ENCODE measurements around the gene UNK. TPM values are rescaled to one million over a fixed set of nuclear protein-coding genes. Genes with fewer than 3 reads are reported as not detected.

UNK gene
- polyA plus RNA-seq, 4 donors: 8.9 to 34.3 (median 16.3) TPM

- no peaks in the 10 kb centered on the region for H3K27me3 ChIP-seq (ENCODE audit: control insufficient read depth in 3 of 3, insufficient read depth in 3 of 3, low read length in 3 of 3)
- H3K9me3 ChIP-seq (ENCODE audit: control insufficient read depth in 2 of 2, insufficient read depth in 1 of 2, low read depth in 1 of 2, low read length in 1 of 2): no peaks in the 10 kb centered on the region
- WGBS, 3 donors: 90 to 94% (median 92%) methylated on average over 17 of the region's 17 CpGs
- peaks cover 3 to 93% (median 39%) of the 10 kb centered on the region in 3 donors for H3K36me3 ChIP-seq (ENCODE audit: control insufficient read depth in 3 of 3, insufficient read depth in 2 of 3, low read depth in 1 of 3, low read length in 3 of 3)
- DNase-seq (no peak), FAIRE-seq (no peak)
- no peak overlapping the region for H3K27ac ChIP-seq (ENCODE audit: low read depth in 1 of 3, low read length in 2 of 3)
- H3K4me3 ChIP-seq (ENCODE audit: low read depth in 1 of 3, low read length in 3 of 3): no peak overlapping the region
- H3K4me1 ChIP-seq (ENCODE audit: control insufficient read depth in 3 of 3, insufficient read depth in 2 of 3, low read depth in 1 of 3, low read length in 2 of 3): no peaks in the 10 kb centered on the region
These were observed 44.4 kb upstream of the UNK start for GRCh38 chr17:75740215-75740614.

GRCh38 chr17:75740631-75741077 is 44.0 kb upstream of the UNK start:
- FAIRE-seq (no peak), DNase-seq (no peak)
- WGBS, 3 donors: 80 to 86% (median 82%) methylated on average over 14 to 17 of the region's 17 CpGs
- no peaks in the 10 kb centered on the region for H3K27me3 ChIP-seq (ENCODE audit: control insufficient read depth in 3 of 3, insufficient read depth in 3 of 3, low read length in 3 of 3)
- H3K36me3 ChIP-seq (ENCODE audit: control insufficient read depth in 3 of 3, insufficient read depth in 2 of 3, low read depth in 1 of 3, low read length in 3 of 3): peaks cover 3 to 95% (median 39%) of the 10 kb centered on the region in 3 donors
- H3K27ac ChIP-seq (ENCODE audit: low read depth in 1 of 3, low read length in 2 of 3): no peak overlapping the region
- H3K4me1 ChIP-seq (ENCODE audit: control insufficient read depth in 3 of 3, insufficient read depth in 2 of 3, low read depth in 1 of 3, low read length in 2 of 3): no peaks in the 10 kb centered on the region
- H3K4me3 ChIP-seq (ENCODE audit: low read depth in 1 of 3, low read length in 3 of 3): no peak overlapping the region
- H3K9me3 ChIP-seq (ENCODE audit: control insufficient read depth in 2 of 2, insufficient read depth in 1 of 2, low read depth in 1 of 2, low read length in 1 of 2): no peaks in the 10 kb centered on the region

- Histone ChIP-seq H3K27me3 (ENCODE audit: control insufficient read depth in 3 of 3, insufficient read depth in 3 of 3, low read length in 3 of 3) (no peaks in the 10 kb centered on the region), H3K27ac (ENCODE audit: low read depth in 1 of 3, low read length in 2 of 3) (no peak overlapping the region), H3K4me3 (ENCODE audit: low read depth in 1 of 3, low read length in 3 of 3) (no peak overlapping the region), H3K4me1 (ENCODE audit: control insufficient read depth in 3 of 3, insufficient read depth in 2 of 3, low read depth in 1 of 3, low read length in 2 of 3) (no peaks in the 10 kb centered on the region), H3K9me3 (ENCODE audit: control insufficient read depth in 2 of 2, insufficient read depth in 1 of 2, low read depth in 1 of 2, low read length in 1 of 2) (no peaks in the 10 kb centered on the region), H3K36me3 (ENCODE audit: control insufficient read depth in 3 of 3, insufficient read depth in 2 of 3, low read depth in 1 of 3, low read length in 3 of 3) (peaks cover under 1 to 93% (median 30%) of the 10 kb centered on the region in 3 donors)
- DNase-seq: no peak
- FAIRE-seq: no peak
- 89 to 94% (median 90%) methylated on average over 24 to 25 of the region's 25 CpGs for WGBS, 3 donors
These were observed 42.3 kb upstream of the UNK start for GRCh38 chr17:75742337-75742736.

- WGBS, 3 donors: 91 to 93% (median 92%) methylated on average over 23 to 25 of the region's 25 CpGs
- Histone ChIP-seq H3K9me3 (ENCODE audit: control insufficient read depth in 2 of 2, insufficient read depth in 1 of 2, low read depth in 1 of 2, low read length in 1 of 2) (no peaks in the 10 kb centered on the region), H3K36me3 (ENCODE audit: control insufficient read depth in 3 of 3, insufficient read depth in 2 of 3, low read depth in 1 of 3, low read length in 3 of 3) (peaks cover 2 to 93% (median 25%) of the 10 kb centered on the region in 3 donors), H3K27me3 (ENCODE audit: control insufficient read depth in 3 of 3, insufficient read depth in 3 of 3, low read length in 3 of 3) (no peaks in the 10 kb centered on the region), H3K4me3 (ENCODE audit: low read depth in 1 of 3, low read length in 3 of 3) (no peak overlapping the region), H3K27ac (ENCODE audit: low read depth in 1 of 3, low read length in 2 of 3) (no peak overlapping the region), H3K4me1 (ENCODE audit: control insufficient read depth in 3 of 3, insufficient read depth in 2 of 3, low read depth in 1 of 3, low read length in 2 of 3) (no peaks in the 10 kb centered on the region)
- DNase-seq (no peak), FAIRE-seq (no peak)
These were observed 40.9 kb upstream of the UNK start for GRCh38 chr17:75743625-75744206.

- FAIRE-seq (no peak), DNase-seq (no peak)
- peaks cover 0 to 4% (median 0%) of the 10 kb centered on the region in 3 donors for H3K4me1 ChIP-seq (ENCODE audit: control insufficient read depth in 3 of 3, insufficient read depth in 2 of 3, low read depth in 1 of 3, low read length in 2 of 3)
- H3K9me3 ChIP-seq (ENCODE audit: control insufficient read depth in 2 of 2, insufficient read depth in 1 of 2, low read depth in 1 of 2, low read length in 1 of 2): no peaks in the 10 kb centered on the region
- 85 to 90% (median 89%) methylated on average over 9 of the region's 9 CpGs for WGBS, 3 donors
- peaks cover 3 to 92% (median 8%) of the 10 kb centered on the region in 3 donors for H3K36me3 ChIP-seq (ENCODE audit: control insufficient read depth in 3 of 3, insufficient read depth in 2 of 3, low read depth in 1 of 3, low read length in 3 of 3)
- H3K27ac ChIP-seq (ENCODE audit: low read depth in 1 of 3, low read length in 2 of 3): no peak overlapping the region
- no peak overlapping the region for H3K4me3 ChIP-seq (ENCODE audit: low read depth in 1 of 3, low read length in 3 of 3)
- H3K27me3 ChIP-seq (ENCODE audit: control insufficient read depth in 3 of 3, insufficient read depth in 3 of 3, low read length in 3 of 3): no peaks in the 10 kb centered on the region
These were observed 35.9 kb upstream of the UNK start for GRCh38 chr17:75748706-75749105.

- H3K4me3 ChIP-seq (ENCODE audit: low read depth in 1 of 3, low read length in 3 of 3): no peak overlapping the region
- H3K4me1 ChIP-seq (ENCODE audit: control insufficient read depth in 3 of 3, insufficient read depth in 2 of 3, low read depth in 1 of 3, low read length in 2 of 3): peaks cover 0 to 13% (median 0%) of the 10 kb centered on the region in 3 donors
- no peak for FAIRE-seq
- peaks cover 3 to 93% (median 12%) of the 10 kb centered on the region in 3 donors for H3K36me3 ChIP-seq (ENCODE audit: control insufficient read depth in 3 of 3, insufficient read depth in 2 of 3, low read depth in 1 of 3, low read length in 3 of 3)
- peak; percentile 74 to 84 for DNase-seq
- no peak overlapping the region for H3K27ac ChIP-seq (ENCODE audit: low read depth in 1 of 3, low read length in 2 of 3)
- H3K9me3 ChIP-seq (ENCODE audit: control insufficient read depth in 2 of 2, insufficient read depth in 1 of 2, low read depth in 1 of 2, low read length in 1 of 2): no peaks in the 10 kb centered on the region
- WGBS, 3 donors: 25 to 37% (median 36%) methylated on average over 20 of the region's 20 CpGs
- no peaks in the 10 kb centered on the region for H3K27me3 ChIP-seq (ENCODE audit: control insufficient read depth in 3 of 3, insufficient read depth in 3 of 3, low read length in 3 of 3)
These were observed 34.8 kb upstream of the UNK start for GRCh38 chr17:75749545-75750389.

GRCh38 chr17:75750661-75751423 is 33.8 kb upstream of the UNK start:
- H3K4me3 ChIP-seq (ENCODE audit: low read depth in 1 of 3, low read length in 3 of 3): no peak overlapping the region
- 88 to 89% (median 88%) methylated on average over 23 of the region's 23 CpGs for WGBS, 3 donors
- no peaks in the 10 kb centered on the region for H3K9me3 ChIP-seq (ENCODE audit: control insufficient read depth in 2 of 2, insufficient read depth in 1 of 2, low read depth in 1 of 2, low read length in 1 of 2)
- DNase-seq (no peak), FAIRE-seq (no peak)
- peaks cover 0 to 24% (median 0%) of the 10 kb centered on the region in 3 donors for H3K4me1 ChIP-seq (ENCODE audit: control insufficient read depth in 3 of 3, insufficient read depth in 2 of 3, low read depth in 1 of 3, low read length in 2 of 3)
- H3K27ac ChIP-seq (ENCODE audit: low read depth in 1 of 3, low read length in 2 of 3): no peak overlapping the region
- no peaks in the 10 kb centered on the region for H3K27me3 ChIP-seq (ENCODE audit: control insufficient read depth in 3 of 3, insufficient read depth in 3 of 3, low read length in 3 of 3)
- H3K36me3 ChIP-seq (ENCODE audit: control insufficient read depth in 3 of 3, insufficient read depth in 2 of 3, low read depth in 1 of 3, low read length in 3 of 3): peaks cover 3 to 94% (median 11%) of the 10 kb centered on the region in 3 donors

All from small intestine (tissue), 7 donors.